Fibroblast of lung (primary cell): Measurements from ENCODE around the gene HNRNPM. TPM values are rescaled to one million over a fixed set of nuclear protein-coding genes. Genes with fewer than 3 reads are reported as not detected.
A peak's percentile ranks its signal among the peaks of the same experiment; 100 is the strongest.

ENCODE experiments used
- DNase-seq, 2 donors: peaks; one replicate each; pipeline versions ENCODE4 v3.0.0 to v3.0.0-alpha.2; 2010; ENCODE audit warnings: low read depth in 2 of 2
- H2AFZ ChIP-seq: 2 replicates; pipeline ENCODE4 v1.5.1; 2012; ENCODE audit warnings: low read length, control low read depth, inconsistent platforms
- H3K27ac ChIP-seq: 2 replicates; pipeline ENCODE4 v1.5.1; 2011; ENCODE audit warnings: low read length, control low read depth; ENCODE audit not compliant: insufficient read depth
- H3K27me3 ChIP-seq: 2 replicates; pipeline ENCODE4 v1.5.1; 2011; ENCODE audit warnings: mild to moderate bottlenecking, low read length; ENCODE audit not compliant: control insufficient read depth, insufficient read depth
- H3K36me3 ChIP-seq: 2 replicates; pipeline ENCODE4 v1.5.1; 2011; ENCODE audit warnings: low read length; ENCODE audit not compliant: control insufficient read depth, insufficient read depth
- H3K4me1 ChIP-seq: 2 replicates; pipeline ENCODE4 v1.5.1; 2011; ENCODE audit warnings: low read length; ENCODE audit not compliant: control insufficient read depth, insufficient read depth; ENCODE audit errors: extremely low read depth
- H3K4me2 ChIP-seq: 2 replicates; pipeline ENCODE4 v1.5.1; 2011; ENCODE audit warnings: low read length, control low read depth; ENCODE audit not compliant: insufficient read depth; ENCODE audit errors: extremely low read depth
- H3K4me3 ChIP-seq, 4 experiments: fragments of 200-600 bp in 1 of 4; sonication (generic) in 1 of 4; replicated peaks in 1 of 4; 2 replicates each; pipeline ENCODE4 v1.5.1; 2011 to 2016; ENCODE audit warnings: low read length in 4 of 4, low read depth in 3 of 4, mild to moderate bottlenecking in 3 of 4, control low read depth in 2 of 4, inconsistent platforms in 1 of 4, mixed read lengths in 1 of 4; ENCODE audit not compliant: insufficient read depth in 1 of 4; ENCODE audit errors: control extremely low read depth in 1 of 4
- H3K79me2 ChIP-seq: 2 replicates; pipeline ENCODE4 v1.5.1; 2012; ENCODE audit warnings: mild to moderate bottlenecking, low read length, inconsistent platforms; ENCODE audit not compliant: control insufficient read depth, insufficient read depth
- H3K9ac ChIP-seq: 2 replicates; pipeline ENCODE4 v1.5.1; 2011; ENCODE audit warnings: mild to moderate bottlenecking, low read length, control low read depth; ENCODE audit not compliant: insufficient read depth
- H3K9me3 ChIP-seq: 2 replicates; pipeline ENCODE4 v1.5.1; 2012; ENCODE audit warnings: low read depth, low read length; ENCODE audit not compliant: control insufficient read depth, insufficient read depth
- H4K20me1 ChIP-seq: 2 replicates; pipeline ENCODE4 v1.5.1; 2011; ENCODE audit warnings: low read length; ENCODE audit not compliant: control insufficient read depth, insufficient read depth; ENCODE audit errors: extremely low read depth
- EZH2 ChIP-seq: IDR thresholded peaks from 2 replicates; pipeline ENCODE4 v1.5.1; 2012; ENCODE audit warnings: low read length, control low read depth, mild to moderate bottlenecking; ENCODE audit errors: missing control alignments
- polyA minus RNA-seq: library from RNA; depleted of rRNA, polyadenylated mRNA; stranded (reverse); fragments of >200 nt; gene quantifications from 2 replicates; pipeline ENCODE4 v1.2.3, GENCODE V29; 2011; ENCODE audit warnings: low replicate concordance
- polyA plus RNA-seq, 2 donors: library from polyadenylated mRNA; depleted of rRNA in 1 of 2; stranded (reverse) in 1 of 2; unstranded in 1 of 2; fragments of >200 nt; gene quantifications; 2 replicates each; pipeline ENCODE4 v1.2.1, GENCODE V29; 2011 to 2012; ENCODE audit warnings: missing spikeins in 1 of 2
- total RNA-seq: library from RNA; depleted of rRNA; stranded (reverse); fragments of >200 nt; gene quantifications from 2 replicates; pipeline ENCODE4 v1.2.1, GENCODE V29; 2014
- TF ChIP-seq, protein P1 (sequence below), 2 donors: IDR thresholded peaks in 1 of 2; conservative IDR thresholded peaks in 1 of 2; 1 replicate in 1 of 2; 2 replicates in 1 of 2; pipeline ENCODE4 v1.5.1; 2011 to 2012; ENCODE audit warnings: low read length in 2 of 2, control low read depth in 1 of 2, inconsistent platforms in 1 of 2, low read depth in 1 of 2, mild to moderate bottlenecking in 1 of 2

The HNRNPM gene, protein sequence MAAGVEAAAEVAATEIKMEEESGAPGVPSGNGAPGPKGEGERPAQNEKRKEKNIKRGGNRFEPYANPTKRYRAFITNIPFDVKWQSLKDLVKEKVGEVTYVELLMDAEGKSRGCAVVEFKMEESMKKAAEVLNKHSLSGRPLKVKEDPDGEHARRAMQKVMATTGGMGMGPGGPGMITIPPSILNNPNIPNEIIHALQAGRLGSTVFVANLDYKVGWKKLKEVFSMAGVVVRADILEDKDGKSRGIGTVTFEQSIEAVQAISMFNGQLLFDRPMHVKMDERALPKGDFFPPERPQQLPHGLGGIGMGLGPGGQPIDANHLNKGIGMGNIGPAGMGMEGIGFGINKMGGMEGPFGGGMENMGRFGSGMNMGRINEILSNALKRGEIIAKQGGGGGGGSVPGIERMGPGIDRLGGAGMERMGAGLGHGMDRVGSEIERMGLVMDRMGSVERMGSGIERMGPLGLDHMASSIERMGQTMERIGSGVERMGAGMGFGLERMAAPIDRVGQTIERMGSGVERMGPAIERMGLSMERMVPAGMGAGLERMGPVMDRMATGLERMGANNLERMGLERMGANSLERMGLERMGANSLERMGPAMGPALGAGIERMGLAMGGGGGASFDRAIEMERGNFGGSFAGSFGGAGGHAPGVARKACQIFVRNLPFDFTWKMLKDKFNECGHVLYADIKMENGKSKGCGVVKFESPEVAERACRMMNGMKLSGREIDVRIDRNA
- total RNA-seq = 36.2 and 51.5 TPM in 2 replicates
- 104 and 136 TPM in 2 replicates for polyA plus RNA-seq
- polyA plus RNA-seq (2012) = 180 and 281 TPM in 2 replicates
- polyA minus RNA-seq = 24.3 and 35.9 TPM in 2 replicates

DNA sequence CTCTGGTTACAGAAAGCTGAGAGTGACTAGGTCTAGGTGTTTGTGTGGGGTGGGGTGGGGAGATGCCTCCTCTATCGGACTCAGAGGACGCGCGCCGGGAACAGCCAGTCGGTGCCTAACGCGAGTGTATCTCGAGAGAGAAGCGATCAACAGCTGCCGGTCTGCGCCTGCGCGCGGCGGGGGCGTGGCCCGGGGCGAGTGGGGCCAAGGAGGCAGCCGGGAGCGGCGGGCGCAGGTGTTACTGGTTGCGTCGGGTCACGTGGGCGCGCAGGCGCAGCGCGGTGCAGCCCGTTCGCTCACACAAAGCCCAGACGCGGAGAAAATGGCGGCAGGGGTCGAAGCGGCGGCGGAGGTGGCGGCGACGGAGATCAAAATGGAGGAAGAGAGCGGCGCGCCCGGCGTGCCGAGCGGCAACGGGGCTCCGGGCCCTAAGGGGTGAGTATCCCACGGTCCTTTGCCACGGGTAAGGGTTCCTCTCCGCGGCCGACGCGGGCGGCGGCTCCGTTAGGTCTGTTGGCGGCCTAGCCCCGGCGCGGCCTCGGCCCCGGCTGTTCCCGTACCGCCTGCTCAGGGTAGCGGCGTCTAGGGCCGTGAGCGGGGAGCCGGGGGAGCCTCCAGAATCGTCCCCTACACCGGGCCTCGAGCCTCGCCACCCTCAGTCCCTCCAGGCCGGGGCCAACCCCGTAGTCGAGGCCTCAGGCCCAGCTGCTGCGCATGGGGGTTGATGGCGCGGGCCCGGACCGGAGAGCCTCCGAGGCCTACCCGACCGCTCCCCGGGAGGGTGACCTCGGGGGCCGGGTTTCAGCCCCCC, at the start of gene HNRNPM:
Gene HNRNPM, plus strand, starts transcription at position 299 of the 811 bp plus-strand sequence. Its CDS starts 24 bp downstream, at position 323.
- H3K4me1 ChIP-seq = peaks cover 7% of the 10 kb centered on the region
- no peaks in the 10 kb centered on the region for H3K27me3 ChIP-seq
- H3K9me3 ChIP-seq = no peaks in the 10 kb centered on the region
- H4K20me1 ChIP-seq = no peaks in the 10 kb centered on the region
- H2AFZ ChIP-seq = peak within 1 kb of the TSS; percentile 97
- peak within 1 kb of the TSS; percentile 96 for H3K4me2 ChIP-seq
- peak; percentile 93 to 95 for DNase-seq
- no peaks in the 10 kb centered on the region for H3K36me3 ChIP-seq
- H3K9ac ChIP-seq = peak within 1 kb of the TSS; percentile 98
- peak within 1 kb of the TSS; percentile 94 for H3K27ac ChIP-seq
- peak within 1 kb of the TSS; percentile 74 to 96 (median 90) for H3K4me3 ChIP-seq
- TF ChIP-seq, protein P1, sequence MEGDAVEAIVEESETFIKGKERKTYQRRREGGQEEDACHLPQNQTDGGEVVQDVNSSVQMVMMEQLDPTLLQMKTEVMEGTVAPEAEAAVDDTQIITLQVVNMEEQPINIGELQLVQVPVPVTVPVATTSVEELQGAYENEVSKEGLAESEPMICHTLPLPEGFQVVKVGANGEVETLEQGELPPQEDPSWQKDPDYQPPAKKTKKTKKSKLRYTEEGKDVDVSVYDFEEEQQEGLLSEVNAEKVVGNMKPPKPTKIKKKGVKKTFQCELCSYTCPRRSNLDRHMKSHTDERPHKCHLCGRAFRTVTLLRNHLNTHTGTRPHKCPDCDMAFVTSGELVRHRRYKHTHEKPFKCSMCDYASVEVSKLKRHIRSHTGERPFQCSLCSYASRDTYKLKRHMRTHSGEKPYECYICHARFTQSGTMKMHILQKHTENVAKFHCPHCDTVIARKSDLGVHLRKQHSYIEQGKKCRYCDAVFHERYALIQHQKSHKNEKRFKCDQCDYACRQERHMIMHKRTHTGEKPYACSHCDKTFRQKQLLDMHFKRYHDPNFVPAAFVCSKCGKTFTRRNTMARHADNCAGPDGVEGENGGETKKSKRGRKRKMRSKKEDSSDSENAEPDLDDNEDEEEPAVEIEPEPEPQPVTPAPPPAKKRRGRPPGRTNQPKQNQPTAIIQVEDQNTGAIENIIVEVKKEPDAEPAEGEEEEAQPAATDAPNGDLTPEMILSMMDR (conservative IDR thresholded peaks at IDR 0.05 in 1 of 2, IDR thresholded peaks at IDR 0.05 in 1 of 2; ENCODE audit: low read depth in 1 of 2, low read length in 2 of 2) = no peak
- no peak for TF ChIP-seq EZH2
- H3K79me2 ChIP-seq = peaks cover 48% of the 10 kb centered on the region

DNA sequence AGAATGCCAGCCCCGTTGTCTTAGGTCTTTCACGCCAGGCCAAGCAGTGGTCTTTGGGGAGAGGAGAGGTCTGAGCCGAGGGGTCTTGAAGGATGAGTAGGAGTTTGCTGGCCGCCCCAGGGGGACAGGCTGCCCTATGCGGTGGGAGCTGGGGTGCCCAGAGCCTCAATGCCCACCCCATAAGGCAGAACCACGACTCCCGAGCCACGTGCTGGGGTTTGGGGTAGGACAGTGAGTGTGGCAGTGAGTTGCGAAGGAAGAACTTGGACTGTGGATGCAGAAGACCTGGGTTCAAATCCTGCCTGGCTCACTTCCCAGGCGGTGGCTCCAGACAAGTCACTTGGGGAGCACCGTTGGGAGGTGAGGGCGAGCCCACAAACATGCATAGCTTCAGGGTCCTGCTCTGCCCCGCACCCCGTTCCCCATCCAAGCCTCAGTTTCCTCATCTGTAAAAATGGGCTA, 49.1 kb upstream of the HNRNPM start:
- Histone ChIP-seq H3K27ac (no peak overlapping the region), H4K20me1 (no peaks in the 10 kb centered on the region), H3K9ac (no peak overlapping the region), H3K9me3 (no peaks in the 10 kb centered on the region), H3K4me2 (no peak overlapping the region), H3K79me2 (peaks cover 35% of the 10 kb centered on the region), H3K36me3 (peaks cover 1% of the 10 kb centered on the region), H2AFZ (no peak overlapping the region), H3K4me3 (no peak overlapping the region), H3K4me1 (peaks cover 8% of the 10 kb centered on the region), H3K27me3 (no peaks in the 10 kb centered on the region)
- no peak for TF ChIP-seq EZH2
- TF ChIP-seq, protein P1 (conservative IDR thresholded peaks at IDR 0.05 in 1 of 2, IDR thresholded peaks at IDR 0.05 in 1 of 2; ENCODE audit: low read depth in 1 of 2, low read length in 2 of 2) = no peak
- no peak for DNase-seq
